Measurements from ENCODE around the gene HS3ST3B1. TPM values are rescaled to one million over a fixed set of nuclear protein-coding genes. Genes with fewer than 3 reads are reported as not detected.

HS3ST3B1 gene
- total RNA-seq, 1 donor from 2014 or later: 8.7 TPM

DNA sequence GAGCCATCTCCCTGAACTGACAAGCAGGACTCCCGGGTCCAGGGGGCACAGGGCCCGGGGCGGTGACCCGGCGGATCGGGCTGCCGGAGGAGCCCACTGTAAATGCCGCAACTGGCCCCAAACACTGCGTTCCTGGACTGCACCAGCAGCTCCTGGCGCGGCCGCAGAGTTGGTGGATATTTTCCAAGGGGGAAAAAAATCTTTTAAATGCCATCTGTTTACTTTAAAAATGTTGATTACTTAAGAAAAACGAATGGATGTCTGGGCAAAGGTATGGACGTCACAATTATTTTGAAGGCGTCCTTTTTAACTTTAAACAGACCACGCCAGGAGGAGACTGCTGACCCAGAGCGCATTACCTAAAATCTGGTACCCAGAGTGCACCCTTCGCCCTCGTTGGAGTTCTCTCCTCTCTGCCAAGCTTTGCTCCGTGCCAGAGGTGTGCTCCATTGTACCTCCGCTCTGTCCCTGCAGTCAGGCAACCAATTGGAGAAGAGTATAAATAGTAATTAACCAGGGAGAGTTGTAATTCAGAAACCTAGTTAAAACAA, 3.4 kb downstream of the HS3ST3B1 start:
- H3K36me3 Mint-ChIP-seq (ENCODE audit: low read depth, unreplicated experiment): peaks cover 2% of the 10 kb centered on the region
- H3K4me1 Mint-ChIP-seq (ENCODE audit: low read depth, unreplicated experiment): peaks cover 33% of the 10 kb centered on the region
- H3K79me2 ChIP-seq (ENCODE audit: insufficient read depth, low read length): peaks cover 76% of the 10 kb centered on the region

DNA sequence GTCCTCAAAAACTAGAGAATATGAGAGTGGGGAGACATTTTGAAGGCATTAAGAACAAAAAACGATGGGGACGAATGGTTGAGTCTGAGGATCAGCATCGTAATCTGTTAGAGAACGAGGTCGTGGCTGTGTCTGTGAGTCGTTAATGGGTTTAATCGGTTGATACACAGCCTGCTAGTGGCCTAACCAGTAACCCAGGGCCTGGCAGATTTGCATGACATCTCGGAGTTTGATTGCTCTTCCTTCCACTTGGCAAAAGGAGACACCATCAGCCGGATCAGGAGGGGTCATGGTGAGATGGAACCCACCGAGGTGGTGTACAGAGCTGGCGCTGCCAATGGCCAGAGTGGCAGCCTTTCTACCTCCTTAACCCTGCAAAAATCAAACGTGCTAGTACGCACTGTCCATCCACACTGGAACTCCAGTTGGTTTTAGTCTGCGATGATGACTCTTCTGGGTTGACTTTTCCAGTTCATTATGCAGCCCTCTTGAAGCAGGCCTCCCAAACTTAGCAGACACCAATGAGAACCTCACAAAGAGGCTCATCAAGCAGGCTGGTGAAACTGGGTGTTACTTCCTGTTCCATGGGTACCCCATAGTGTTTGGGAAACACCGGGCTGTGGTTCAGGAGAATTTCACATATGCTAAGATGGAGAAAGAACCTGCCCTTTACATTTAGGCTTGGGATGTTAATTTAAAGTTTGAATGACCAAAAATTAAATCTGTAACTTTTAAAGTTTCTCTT, 4.1 kb downstream of the HS3ST3B1 start:
- Histone ChIP-seq H2AFZ (ENCODE audit: low read depth, low read length) (no peak overlapping the region), H3K4me1 (ENCODE audit: insufficient read depth, low read length) (peaks cover 55% of the 10 kb centered on the region), H3K27ac (ENCODE audit: low read depth, low read length) (peak overlapping the region; percentile 76), H3K79me2 (ENCODE audit: insufficient read depth, low read length) (peaks cover 82% of the 10 kb centered on the region), H4K20me1 (ENCODE audit: insufficient read depth, low read length) (peaks cover 49% of the 10 kb centered on the region), H3K4me2 (ENCODE audit: low read length) (peak overlapping the region; percentile 90), H3K9me3 (ENCODE audit: insufficient read depth, low read depth, low read length) (no peaks in the 10 kb centered on the region), H3K27me3 (ENCODE audit: insufficient read depth, low read length) (no peaks in the 10 kb centered on the region), H3K4me3 (ENCODE audit: insufficient read depth, low read depth, low read length) (peak overlapping the region; percentile 91), H3K36me3 (ENCODE audit: insufficient read depth, low read length) (no peaks in the 10 kb centered on the region), H3K9ac (ENCODE audit: low read length) (peak overlapping the region; percentile 88)
- H3K9me3 Mint-ChIP-seq (ENCODE audit: unreplicated experiment): no peaks in the 10 kb centered on the region
- peaks cover 15% of the 10 kb centered on the region for H3K27me3 Mint-ChIP-seq (ENCODE audit: low read depth, unreplicated experiment)
- peak overlapping the region; percentile 79 for H3K27ac Mint-ChIP-seq (ENCODE audit: unreplicated experiment)
- H3K4me1 Mint-ChIP-seq (ENCODE audit: low read depth, unreplicated experiment): peaks cover 31% of the 10 kb centered on the region
- H3K36me3 Mint-ChIP-seq (ENCODE audit: low read depth, unreplicated experiment): peaks cover 2% of the 10 kb centered on the region
- H3K4me3 Mint-ChIP-seq (ENCODE audit: unreplicated experiment): peak overlapping the region; percentile 71
- FAIRE-seq (no peak), DNase-seq (ENCODE audit: low read depth) (no peak)
- TF ChIP-seq, protein P1, sequence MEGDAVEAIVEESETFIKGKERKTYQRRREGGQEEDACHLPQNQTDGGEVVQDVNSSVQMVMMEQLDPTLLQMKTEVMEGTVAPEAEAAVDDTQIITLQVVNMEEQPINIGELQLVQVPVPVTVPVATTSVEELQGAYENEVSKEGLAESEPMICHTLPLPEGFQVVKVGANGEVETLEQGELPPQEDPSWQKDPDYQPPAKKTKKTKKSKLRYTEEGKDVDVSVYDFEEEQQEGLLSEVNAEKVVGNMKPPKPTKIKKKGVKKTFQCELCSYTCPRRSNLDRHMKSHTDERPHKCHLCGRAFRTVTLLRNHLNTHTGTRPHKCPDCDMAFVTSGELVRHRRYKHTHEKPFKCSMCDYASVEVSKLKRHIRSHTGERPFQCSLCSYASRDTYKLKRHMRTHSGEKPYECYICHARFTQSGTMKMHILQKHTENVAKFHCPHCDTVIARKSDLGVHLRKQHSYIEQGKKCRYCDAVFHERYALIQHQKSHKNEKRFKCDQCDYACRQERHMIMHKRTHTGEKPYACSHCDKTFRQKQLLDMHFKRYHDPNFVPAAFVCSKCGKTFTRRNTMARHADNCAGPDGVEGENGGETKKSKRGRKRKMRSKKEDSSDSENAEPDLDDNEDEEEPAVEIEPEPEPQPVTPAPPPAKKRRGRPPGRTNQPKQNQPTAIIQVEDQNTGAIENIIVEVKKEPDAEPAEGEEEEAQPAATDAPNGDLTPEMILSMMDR (IDR thresholded peaks at IDR 0.05; ENCODE audit: insufficient read depth, low read depth, low read length): no peak
- no peak for TF ChIP-seq EZH2 (IDR thresholded peaks at IDR 0.05; ENCODE audit: insufficient read depth, low read length)

More for the DNA sequence above, 3.4 kb downstream of the HS3ST3B1 start:
- peaks cover 53% of the 10 kb centered on the region for H3K4me1 ChIP-seq (ENCODE audit: insufficient read depth, low read length)
- no peaks in the 10 kb centered on the region for H3K9me3 ChIP-seq (ENCODE audit: insufficient read depth, low read depth, low read length)
- H3K27me3 ChIP-seq (ENCODE audit: insufficient read depth, low read length): no peaks in the 10 kb centered on the region
- H3K4me2 ChIP-seq (ENCODE audit: low read length): peak overlapping the region; percentile 90
- Mint-ChIP-seq H3K27ac (ENCODE audit: unreplicated experiment) (peak overlapping the region; percentile 79), H3K9me3 (ENCODE audit: unreplicated experiment) (no peaks in the 10 kb centered on the region), H3K4me3 (ENCODE audit: unreplicated experiment) (peak overlapping the region; percentile 71), H3K27me3 (ENCODE audit: low read depth, unreplicated experiment) (peaks cover 15% of the 10 kb centered on the region)
- no peaks in the 10 kb centered on the region for H3K36me3 ChIP-seq (ENCODE audit: insufficient read depth, low read length)
- peak overlapping the region; percentile 91 for H3K4me3 ChIP-seq (ENCODE audit: insufficient read depth, low read depth, low read length)
- H2AFZ ChIP-seq (ENCODE audit: low read depth, low read length): no peak overlapping the region
- TF ChIP-seq, protein P1 (IDR thresholded peaks at IDR 0.05; ENCODE audit: insufficient read depth, low read depth, low read length): no peak
- no peak for TF ChIP-seq EZH2 (IDR thresholded peaks at IDR 0.05; ENCODE audit: insufficient read depth, low read length)
- DNase-seq (ENCODE audit: low read depth) (no peak), FAIRE-seq (no peak)
- peaks cover 44% of the 10 kb centered on the region for H4K20me1 ChIP-seq (ENCODE audit: insufficient read depth, low read length)
- peak overlapping the region; percentile 88 for H3K9ac ChIP-seq (ENCODE audit: low read length)
- peak overlapping the region; percentile 76 for H3K27ac ChIP-seq (ENCODE audit: low read depth, low read length)

Data from astrocyte (in vitro differentiated cells and primary cell).